GM12878 (cell line): ENCODE results near the gene GNAQ.

ENCODE experiments used
- CEBPB ChIP-seq, 2 experiments: fragments of 150-350 bp in 1 of 2; IDR thresholded peaks; 2 replicates each; pipeline ENCODE4 v1.6.1; 2012 to 2014; ENCODE audit warnings: low read depth in 2 of 2, low read length in 2 of 2, borderline replicate concordance in 1 of 2, inconsistent platforms in 1 of 2
- ETV6 ChIP-seq, 2 experiments: fragments of 450-650 bp in 1 of 2; IDR thresholded peaks in 1 of 2; conservative IDR thresholded peaks in 1 of 2; 2 replicates each; pipeline ENCODE4 v1.6.1; 2014; ENCODE audit warnings: antibody characterized with exemption in 1 of 2, borderline replicate concordance in 1 of 2, low read depth in 1 of 2, mild to moderate bottlenecking in 1 of 2, moderate library complexity in 1 of 2
- TAF1 ChIP-seq: IDR thresholded peaks from 2 replicates; pipeline ENCODE4 v1.6.1; 2011; ENCODE audit warnings: mild to moderate bottlenecking, low read depth, low read length, borderline replicate concordance
- TARDBP ChIP-seq: IDR thresholded peaks from 2 replicates; pipeline ENCODE4 v1.6.1; 2016; ENCODE audit warnings: borderline replicate concordance
- YY1 ChIP-seq: IDR thresholded peaks from 2 replicates; pipeline ENCODE4 v1.6.1; 2011; ENCODE audit warnings: low read depth, mild to moderate bottlenecking, low read length
- ZZZ3 ChIP-seq: IDR thresholded peaks from 2 replicates; pipeline ENCODE4 v1.6.1; 2011; ENCODE audit warnings: low read depth; ENCODE audit not compliant: control insufficient read depth, insufficient read length
- TF ChIP-seq, protein P1 (sequence below): fragments of 450-650 bp; IDR thresholded peaks from 2 replicates; pipeline ENCODE4 v1.6.1; 2014; ENCODE audit warnings: mild to moderate bottlenecking
- TF ChIP-seq, protein P2 (sequence below), 3 experiments: IDR thresholded peaks in 2 of 3; conservative IDR thresholded peaks in 1 of 3; 2 replicates each; pipeline ENCODE4 v1.5.1; 2011; ENCODE audit warnings: low read depth in 3 of 3, low read length in 3 of 3, mild to moderate bottlenecking in 3 of 3, control low read depth in 2 of 3, moderate library complexity in 2 of 3, inconsistent platforms in 1 of 3, mixed read lengths in 1 of 3; ENCODE audit not compliant: control insufficient read depth in 2 of 3, insufficient read depth in 1 of 3; ENCODE audit errors: extremely low read depth in 1 of 3
- TF ChIP-seq, protein P3 (sequence below): IDR thresholded peaks from 2 replicates; pipeline ENCODE4 v1.6.1; 2012; ENCODE audit warnings: low read length, inconsistent platforms

DNA sequence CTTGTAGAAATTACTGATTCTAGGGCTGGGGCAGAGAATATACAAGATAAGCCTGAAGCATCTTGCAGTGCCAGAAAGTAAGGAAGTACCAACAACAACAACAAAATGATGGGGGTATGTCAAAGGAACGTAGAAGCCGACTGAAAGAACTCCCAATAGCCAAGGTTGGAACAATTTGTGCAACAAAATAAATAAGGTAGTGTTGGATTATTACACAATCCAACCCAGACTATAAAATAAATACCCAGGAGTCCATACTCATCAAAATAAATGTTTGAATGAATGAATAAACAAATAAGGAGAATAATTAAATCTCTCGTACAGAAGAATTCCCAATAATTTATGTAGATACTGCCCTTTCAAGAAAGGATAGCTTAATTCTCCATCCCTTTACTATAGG is 31.1 kb upstream of the GNAQ start:
- no peak for TF ChIP-seq ZZZ3
- no peak for TF ChIP-seq ETV6 (conservative IDR thresholded peaks at IDR 0.05 in 1 of 2, IDR thresholded peaks at IDR 0.05 in 1 of 2; ENCODE audit: borderline replicate concordance in 1 of 2, low read depth in 1 of 2)
- TF ChIP-seq CEBPB (IDR thresholded peaks at IDR 0.05; ENCODE audit: borderline replicate concordance in 1 of 2, low read depth in 2 of 2, low read length in 2 of 2): no peak
- TF ChIP-seq TAF1: no peak
- TF ChIP-seq YY1: no peak
- TF ChIP-seq, protein P1, sequence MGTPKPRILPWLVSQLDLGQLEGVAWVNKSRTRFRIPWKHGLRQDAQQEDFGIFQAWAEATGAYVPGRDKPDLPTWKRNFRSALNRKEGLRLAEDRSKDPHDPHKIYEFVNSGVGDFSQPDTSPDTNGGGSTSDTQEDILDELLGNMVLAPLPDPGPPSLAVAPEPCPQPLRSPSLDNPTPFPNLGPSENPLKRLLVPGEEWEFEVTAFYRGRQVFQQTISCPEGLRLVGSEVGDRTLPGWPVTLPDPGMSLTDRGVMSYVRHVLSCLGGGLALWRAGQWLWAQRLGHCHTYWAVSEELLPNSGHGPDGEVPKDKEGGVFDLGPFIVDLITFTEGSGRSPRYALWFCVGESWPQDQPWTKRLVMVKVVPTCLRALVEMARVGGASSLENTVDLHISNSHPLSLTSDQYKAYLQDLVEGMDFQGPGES: no peak
- TF ChIP-seq, protein P2, sequence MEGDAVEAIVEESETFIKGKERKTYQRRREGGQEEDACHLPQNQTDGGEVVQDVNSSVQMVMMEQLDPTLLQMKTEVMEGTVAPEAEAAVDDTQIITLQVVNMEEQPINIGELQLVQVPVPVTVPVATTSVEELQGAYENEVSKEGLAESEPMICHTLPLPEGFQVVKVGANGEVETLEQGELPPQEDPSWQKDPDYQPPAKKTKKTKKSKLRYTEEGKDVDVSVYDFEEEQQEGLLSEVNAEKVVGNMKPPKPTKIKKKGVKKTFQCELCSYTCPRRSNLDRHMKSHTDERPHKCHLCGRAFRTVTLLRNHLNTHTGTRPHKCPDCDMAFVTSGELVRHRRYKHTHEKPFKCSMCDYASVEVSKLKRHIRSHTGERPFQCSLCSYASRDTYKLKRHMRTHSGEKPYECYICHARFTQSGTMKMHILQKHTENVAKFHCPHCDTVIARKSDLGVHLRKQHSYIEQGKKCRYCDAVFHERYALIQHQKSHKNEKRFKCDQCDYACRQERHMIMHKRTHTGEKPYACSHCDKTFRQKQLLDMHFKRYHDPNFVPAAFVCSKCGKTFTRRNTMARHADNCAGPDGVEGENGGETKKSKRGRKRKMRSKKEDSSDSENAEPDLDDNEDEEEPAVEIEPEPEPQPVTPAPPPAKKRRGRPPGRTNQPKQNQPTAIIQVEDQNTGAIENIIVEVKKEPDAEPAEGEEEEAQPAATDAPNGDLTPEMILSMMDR (IDR thresholded peaks at IDR 0.05 in 2 of 3, conservative IDR thresholded peaks at IDR 0.05 in 1 of 3; ENCODE audit: control insufficient read depth in 2 of 3, extremely low read depth in 1 of 3, insufficient read depth in 1 of 3, low read depth in 3 of 3, low read length in 3 of 3): no peak
- TF ChIP-seq, protein P3, sequence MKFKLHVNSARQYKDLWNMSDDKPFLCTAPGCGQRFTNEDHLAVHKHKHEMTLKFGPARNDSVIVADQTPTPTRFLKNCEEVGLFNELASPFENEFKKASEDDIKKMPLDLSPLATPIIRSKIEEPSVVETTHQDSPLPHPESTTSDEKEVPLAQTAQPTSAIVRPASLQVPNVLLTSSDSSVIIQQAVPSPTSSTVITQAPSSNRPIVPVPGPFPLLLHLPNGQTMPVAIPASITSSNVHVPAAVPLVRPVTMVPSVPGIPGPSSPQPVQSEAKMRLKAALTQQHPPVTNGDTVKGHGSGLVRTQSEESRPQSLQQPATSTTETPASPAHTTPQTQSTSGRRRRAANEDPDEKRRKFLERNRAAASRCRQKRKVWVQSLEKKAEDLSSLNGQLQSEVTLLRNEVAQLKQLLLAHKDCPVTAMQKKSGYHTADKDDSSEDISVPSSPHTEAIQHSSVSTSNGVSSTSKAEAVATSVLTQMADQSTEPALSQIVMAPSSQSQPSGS: no peak
- TF ChIP-seq TARDBP: no peak
